Hematopoietic multipotent progenitor cell treated with erythropoietin and hydrocortisone succinate and interleukin-3 and kit ligand, for 15 days (in vitro differentiated cells): Measurements from ENCODE around the gene KANSL2.
"Not testable (repeated sequence)": the region's sequence is repeated elsewhere in the genome, so short reads cannot be mapped to it uniquely, and the experiment has no call there.

Experiments
- DNase-seq: peaks from one replicate; pipeline ENCODE4 v3.0.0-alpha.2; 2015; ENCODE audit warnings: low spot score

KANSL2 gene

GRCh38 chr12:48681710-48682532, at the start of gene KANSL2:
Gene KANSL2, minus strand, starts transcription at chr12:48682238. Its CDS starts 606 bp downstream, at chr12:48681632.
- DNase-seq: peak; percentile 98

GRCh38 chr12:48728807-48729206, 46.8 kb upstream of the KANSL2 start:
- DNase-seq: no peak

GRCh38 chr12:48720737-48721136, 38.7 kb upstream of the KANSL2 start:
- DNase-seq: not testable (repeated sequence)

- DNase-seq: not testable (repeated sequence)
These were observed 38.1 kb upstream of the KANSL2 start for GRCh38 chr12:48720171-48720570.

- not testable (repeated sequence) for DNase-seq
These were observed 37.0 kb upstream of the KANSL2 start for GRCh38 chr12:48719002-48719401.

GRCh38 chr12:48717252-48717695, 35.2 kb upstream of the KANSL2 start:
- no peak for DNase-seq

- DNase-seq: peak; percentile 99
These were observed 34.6 kb upstream of the KANSL2 start, which contains the start of gene CCNT1 for GRCh38 chr12:48716493-48717251. Gene CCNT1, minus strand, starts transcription at chr12:48716707. Its CDS starts 32 bp downstream, at chr12:48716675.

- DNase-seq: no peak
These were observed 34.1 kb upstream of the KANSL2 start for GRCh38 chr12:48716168-48716492.

- no peak for DNase-seq
These were observed 30.2 kb upstream of the KANSL2 start for GRCh38 chr12:48712209-48712608.

GRCh38 chr12:48698822-48699221, 16.8 kb upstream of the KANSL2 start:
- DNase-seq: not testable (repeated sequence)

- no peak for DNase-seq
These were observed 14.6 kb upstream of the KANSL2 start for GRCh38 chr12:48696626-48697025.

GRCh38 chr12:48695859-48696258, 13.8 kb upstream of the KANSL2 start:
- DNase-seq: no peak

GRCh38 chr12:48694038-48694437, 12.0 kb upstream of the KANSL2 start:
- no peak for DNase-seq

GRCh38 chr12:48693572-48693971, 11.5 kb upstream of the KANSL2 start:
- peak; percentile 29 for DNase-seq

- DNase-seq: no peak
These were observed 9.9 kb upstream of the KANSL2 start for GRCh38 chr12:48691826-48692487.

- no peak for DNase-seq
These were observed 9.0 kb upstream of the KANSL2 start for GRCh38 chr12:48690990-48691389.

- DNase-seq: no peak
These were observed 8.4 kb upstream of the KANSL2 start for GRCh38 chr12:48690436-48690835.

GRCh38 chr12:48688836-48689235, 6.8 kb upstream of the KANSL2 start:
- no peak for DNase-seq

- DNase-seq: no peak
These were observed 5.6 kb upstream of the KANSL2 start for GRCh38 chr12:48687592-48687991.

- peak; percentile 31 for DNase-seq
These were observed 4.7 kb upstream of the KANSL2 start for GRCh38 chr12:48686615-48687334.

- DNase-seq: no peak
These were observed 4.1 kb upstream of the KANSL2 start for GRCh38 chr12:48686037-48686595.

- no peak for DNase-seq
These were observed 1.5 kb upstream of the KANSL2 start for GRCh38 chr12:48683534-48683933.
